ENCODE measurements around the gene MEAK7. TPM values are rescaled to one million over a fixed set of nuclear protein-coding genes. Genes with fewer than 3 reads are reported as not detected.

The MEAK7 gene
- total RNA-seq, 1 donor = 1.8 TPM

DNA sequence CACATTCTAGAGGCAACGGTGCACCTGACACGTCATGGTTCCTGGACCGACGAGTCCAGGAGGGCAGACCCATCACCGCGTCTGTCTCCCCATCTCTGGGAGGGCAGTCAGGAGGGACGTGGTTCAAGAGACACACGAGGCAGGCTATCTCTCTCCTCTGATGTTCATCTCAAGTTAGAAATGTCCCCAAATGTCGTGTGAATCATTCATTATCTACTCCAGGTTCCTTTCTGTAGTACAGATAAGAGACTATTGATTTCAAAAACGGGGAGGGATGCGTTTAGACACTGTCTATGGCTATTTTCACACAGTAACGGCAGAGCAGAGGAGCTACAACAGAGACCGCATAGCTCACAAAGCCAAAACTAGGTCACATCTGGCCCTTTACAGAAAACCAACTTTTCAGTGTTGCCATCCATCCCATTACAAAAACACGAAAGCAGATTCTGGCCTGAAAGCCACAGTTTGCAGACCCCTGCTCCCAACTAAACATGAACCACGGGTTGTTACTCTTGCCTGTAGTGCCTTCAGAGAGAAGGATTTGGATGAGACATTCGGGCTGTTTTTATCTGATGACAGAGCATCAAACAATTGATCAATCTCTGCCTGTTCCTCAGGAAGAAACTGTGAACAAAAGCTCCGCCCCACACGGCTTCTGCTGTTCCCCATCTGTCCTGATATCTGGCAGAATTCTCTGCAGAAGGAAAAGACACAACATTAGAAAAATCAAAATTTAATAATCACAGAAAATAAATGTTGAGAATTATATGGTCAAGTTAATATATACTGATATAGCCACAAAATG lies 6.8 kb downstream of the MEAK7 start:
- H3K4me3 ChIP-seq (ENCODE audit: low read length) = no peak overlapping the region
- H3K4me1 ChIP-seq (ENCODE audit: insufficient read depth, low read length) = no peaks in the 10 kb centered on the region
- H3K9me3 ChIP-seq (ENCODE audit: low read depth, low read length) = peaks cover 10% of the 10 kb centered on the region
- no peaks in the 10 kb centered on the region for H3K27me3 ChIP-seq (ENCODE audit: insufficient read depth, low read length)

DNA sequence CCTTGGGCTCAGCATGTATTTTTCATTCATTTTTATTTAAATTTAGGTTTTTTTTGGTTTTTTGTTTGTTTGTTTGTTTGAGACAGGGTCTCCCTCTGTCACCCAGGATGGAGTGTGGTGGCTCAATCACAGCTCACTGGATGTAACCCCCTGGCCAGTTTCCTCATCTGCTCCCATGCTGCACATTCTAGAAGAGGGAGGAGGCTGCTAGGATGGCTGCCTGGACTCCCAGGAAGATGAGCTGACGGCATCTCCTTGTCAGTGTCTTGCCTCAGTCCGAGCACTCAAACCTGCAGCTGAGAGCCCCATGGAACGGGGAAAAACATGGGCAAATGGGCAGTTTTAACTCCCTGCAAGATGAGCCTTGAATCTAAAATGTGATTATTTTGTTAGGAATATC lies 7.5 kb downstream of the MEAK7 start:
- no peaks in the 10 kb centered on the region for H3K4me1 ChIP-seq (ENCODE audit: insufficient read depth, low read length)
- H3K27me3 ChIP-seq (ENCODE audit: insufficient read depth, low read length) = no peaks in the 10 kb centered on the region
- H3K4me3 ChIP-seq (ENCODE audit: low read length) = no peak overlapping the region
- H3K9me3 ChIP-seq (ENCODE audit: low read depth, low read length) = peaks cover 10% of the 10 kb centered on the region

DNA sequence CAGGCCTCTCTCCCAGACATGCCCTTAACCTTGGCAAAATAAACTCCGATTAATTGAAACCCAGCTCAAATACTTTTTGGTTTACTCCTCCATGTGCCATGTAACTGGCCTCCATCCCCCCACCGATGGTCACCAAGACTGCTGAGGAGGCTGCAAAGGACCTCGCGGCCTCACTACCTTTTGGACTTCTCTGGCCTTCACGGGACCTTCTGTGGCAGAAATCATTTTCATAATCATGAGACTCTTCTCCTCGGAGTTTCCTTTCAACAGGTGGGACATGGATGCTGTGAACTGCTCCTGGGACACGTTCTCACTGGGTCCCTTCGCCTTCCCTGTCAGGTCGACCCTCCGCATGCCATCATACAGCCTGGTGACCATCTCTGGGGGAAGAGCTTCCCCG lies 9.0 kb downstream of the MEAK7 start:
- Histone ChIP-seq H3K4me3 (ENCODE audit: low read length) (no peak overlapping the region), H3K27me3 (ENCODE audit: insufficient read depth, low read length) (no peaks in the 10 kb centered on the region), H3K4me1 (ENCODE audit: insufficient read depth, low read length) (no peaks in the 10 kb centered on the region), H3K9me3 (ENCODE audit: low read depth, low read length) (peaks cover 10% of the 10 kb centered on the region)

DNA sequence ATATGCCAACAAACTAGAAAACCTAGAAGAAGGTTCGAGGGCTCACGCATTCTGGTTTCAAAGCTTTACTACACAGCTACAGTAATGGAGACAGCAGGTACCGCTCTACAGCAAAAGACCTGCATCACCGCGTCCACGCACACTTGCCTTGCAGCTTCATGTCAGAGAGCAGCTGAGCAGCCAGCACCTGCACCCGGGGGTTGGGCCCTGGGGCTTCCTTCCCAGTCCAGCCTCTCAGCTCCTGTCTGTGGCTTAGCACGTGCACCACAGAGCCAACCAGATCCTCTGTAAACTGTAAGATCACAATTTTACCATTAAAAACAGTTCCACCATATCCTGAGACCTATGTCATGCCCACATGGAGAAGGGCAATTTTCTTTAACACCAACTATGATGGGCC lies 15.3 kb downstream of the MEAK7 start:
- H3K4me3 ChIP-seq (ENCODE audit: low read length) = no peak overlapping the region
- peaks cover 10% of the 10 kb centered on the region for H3K9me3 ChIP-seq (ENCODE audit: low read depth, low read length)
- H3K27me3 ChIP-seq (ENCODE audit: insufficient read depth, low read length) = no peaks in the 10 kb centered on the region
- no peaks in the 10 kb centered on the region for H3K4me1 ChIP-seq (ENCODE audit: insufficient read depth, low read length)

DNA sequence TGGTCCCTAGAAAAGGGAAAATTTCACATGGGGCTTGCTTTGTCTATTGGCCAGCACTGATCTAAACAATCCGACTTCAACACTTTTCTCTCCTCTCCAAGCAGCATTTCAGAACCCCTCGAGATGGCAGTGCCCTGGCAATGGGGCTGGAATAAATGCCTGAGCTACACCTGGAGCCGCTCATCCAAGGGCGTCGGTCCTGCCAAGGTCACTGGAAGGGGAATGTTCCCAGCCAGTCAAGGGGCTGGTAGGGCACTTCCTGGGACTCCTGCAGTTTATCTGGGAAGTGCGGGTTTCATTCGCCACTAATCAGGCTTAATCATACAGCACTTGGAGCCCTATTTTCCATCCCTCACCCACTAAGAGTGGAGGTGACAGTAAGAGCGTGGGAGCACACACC lies 17.1 kb downstream of the MEAK7 start:
- no peaks in the 10 kb centered on the region for H3K4me1 ChIP-seq (ENCODE audit: insufficient read depth, low read length)
- H3K27me3 ChIP-seq (ENCODE audit: insufficient read depth, low read length) = no peaks in the 10 kb centered on the region
- no peaks in the 10 kb centered on the region for H3K9me3 ChIP-seq (ENCODE audit: low read depth, low read length)
- H3K4me3 ChIP-seq (ENCODE audit: low read length) = no peak overlapping the region

DNA sequence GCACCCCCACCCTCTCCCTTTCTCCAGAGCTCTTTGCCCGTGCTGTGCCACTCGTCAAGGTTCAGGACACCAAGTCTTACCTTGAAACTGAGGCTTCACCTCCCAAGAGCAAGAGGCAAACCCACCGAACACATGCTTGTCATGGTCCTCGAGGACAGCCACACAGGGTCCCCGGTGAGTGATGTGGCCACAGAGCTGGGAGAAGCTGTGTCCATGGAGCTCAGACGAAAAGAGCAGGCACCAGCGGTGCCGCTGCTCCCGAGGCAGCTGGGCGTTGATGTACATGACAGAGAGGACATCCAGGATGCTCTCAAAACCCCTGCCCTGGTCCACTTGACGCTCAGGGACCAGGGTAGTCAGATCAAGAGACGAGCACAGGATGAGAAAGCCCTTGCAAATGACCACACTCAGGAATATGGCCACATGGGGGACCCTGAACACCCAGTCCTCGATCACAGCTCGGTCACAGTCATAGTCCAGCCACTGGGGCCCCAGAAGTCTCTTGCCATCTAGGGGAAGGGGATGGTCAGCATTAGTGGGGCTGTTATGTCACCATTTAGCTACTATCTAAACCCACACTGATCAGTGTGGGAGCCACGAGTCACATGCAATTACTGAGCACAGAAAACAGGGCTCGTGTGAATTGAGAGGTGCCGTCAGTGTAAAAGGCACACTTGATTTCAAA lies 17.8 kb downstream of the MEAK7 start:
- H3K4me3 ChIP-seq (ENCODE audit: low read length) = no peak overlapping the region
- no peaks in the 10 kb centered on the region for H3K27me3 ChIP-seq (ENCODE audit: insufficient read depth, low read length)
- no peaks in the 10 kb centered on the region for H3K9me3 ChIP-seq (ENCODE audit: low read depth, low read length)
- H3K4me1 ChIP-seq (ENCODE audit: insufficient read depth, low read length) = no peaks in the 10 kb centered on the region

DNA sequence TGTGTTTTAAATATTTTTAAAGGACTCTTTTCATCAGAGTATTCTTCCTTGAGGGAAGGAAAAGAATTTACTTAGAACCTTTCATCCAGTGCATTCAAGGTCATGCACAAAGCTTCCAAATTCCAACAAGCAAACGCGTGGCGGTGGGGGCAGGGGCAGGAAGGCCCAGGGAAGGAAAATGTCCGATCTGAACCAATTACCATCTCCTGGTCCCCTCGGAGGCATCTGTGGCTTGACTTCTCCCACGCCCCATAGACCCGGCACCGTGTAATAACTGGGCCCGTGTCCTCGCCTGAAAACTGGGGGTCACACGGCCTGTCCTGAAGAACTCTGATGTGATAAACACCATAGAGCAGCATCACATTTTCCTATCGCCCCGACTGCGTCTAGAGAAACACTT lies 18.3 kb downstream of the MEAK7 start:
- no peaks in the 10 kb centered on the region for H3K9me3 ChIP-seq (ENCODE audit: low read depth, low read length)
- H3K4me3 ChIP-seq (ENCODE audit: low read length) = no peak overlapping the region
- no peaks in the 10 kb centered on the region for H3K27me3 ChIP-seq (ENCODE audit: insufficient read depth, low read length)
- no peaks in the 10 kb centered on the region for H3K4me1 ChIP-seq (ENCODE audit: insufficient read depth, low read length)

DNA sequence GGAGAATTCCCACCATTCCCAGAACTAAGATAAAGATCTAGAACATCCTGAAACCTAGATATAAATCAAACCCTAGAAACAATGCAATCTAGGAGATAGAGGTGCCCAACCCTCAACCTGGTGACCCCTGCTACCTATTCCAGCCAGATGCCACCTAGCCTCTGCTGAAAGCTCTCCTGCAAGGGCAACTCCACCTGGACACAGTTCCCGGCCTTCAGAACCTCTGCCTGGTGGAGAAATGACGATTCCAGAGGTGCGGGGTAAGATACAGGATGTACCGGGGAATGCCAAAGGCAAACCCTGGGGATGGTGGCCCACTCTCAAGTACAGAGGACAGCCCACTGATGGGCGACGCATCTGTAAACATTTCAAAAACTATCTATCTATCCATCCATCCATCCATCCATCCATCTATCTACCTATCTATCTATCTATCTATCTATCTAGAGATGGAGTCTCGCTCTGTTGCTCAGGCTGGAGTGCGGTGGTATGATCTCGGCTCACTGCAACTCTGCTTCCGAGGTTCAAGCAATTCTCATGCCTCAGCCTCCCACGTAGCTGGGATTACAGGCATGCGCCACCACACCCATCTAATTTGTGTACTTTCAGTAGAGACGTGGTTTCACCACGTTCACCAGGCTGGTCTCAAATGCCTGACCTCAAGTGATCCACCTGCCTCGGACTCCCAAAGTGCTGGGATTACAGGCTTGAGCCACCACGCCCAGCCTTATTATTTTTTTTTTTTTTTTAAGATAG lies 19.0 kb downstream of the MEAK7 start:
- Histone ChIP-seq H3K9me3 (ENCODE audit: low read depth, low read length) (no peaks in the 10 kb centered on the region), H3K27me3 (ENCODE audit: insufficient read depth, low read length) (no peaks in the 10 kb centered on the region), H3K4me3 (ENCODE audit: low read length) (no peak overlapping the region), H3K4me1 (ENCODE audit: insufficient read depth, low read length) (no peaks in the 10 kb centered on the region)

DNA sequence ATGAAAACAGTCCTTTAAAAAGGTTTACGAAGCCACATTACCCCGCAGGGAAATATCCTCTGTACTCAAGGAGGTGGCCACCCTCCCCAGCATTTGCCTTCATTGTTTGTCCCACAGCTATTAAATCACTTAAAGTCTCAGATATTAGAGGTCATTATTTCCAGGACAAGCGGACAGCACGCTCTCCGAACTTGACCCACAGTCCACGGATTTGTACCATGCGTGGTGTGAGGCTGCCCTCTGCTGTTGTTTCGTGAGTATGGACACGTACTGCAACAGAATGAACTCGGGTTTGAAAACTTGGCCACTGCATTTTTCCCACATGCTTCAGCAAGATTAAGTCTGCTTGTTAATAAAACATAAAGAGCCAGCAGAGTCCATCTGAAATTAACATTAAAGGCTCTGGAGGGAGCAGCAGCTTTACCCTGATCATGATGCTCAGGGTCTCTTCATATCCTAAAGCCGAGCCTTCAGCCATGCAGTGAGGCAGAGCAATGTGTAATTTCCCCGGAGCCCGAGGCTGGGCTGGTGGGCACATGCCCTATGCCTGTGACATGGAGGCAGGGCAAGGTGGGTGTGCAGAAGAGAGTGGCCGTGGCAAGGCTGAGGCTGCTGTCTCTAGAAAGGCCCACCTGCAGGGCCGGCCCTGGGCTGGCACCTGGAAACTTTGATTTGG lies 19.7 kb downstream of the MEAK7 start:
- Histone ChIP-seq H3K9me3 (ENCODE audit: low read depth, low read length) (no peaks in the 10 kb centered on the region), H3K27me3 (ENCODE audit: insufficient read depth, low read length) (no peaks in the 10 kb centered on the region), H3K4me3 (ENCODE audit: low read length) (no peak overlapping the region), H3K4me1 (ENCODE audit: insufficient read depth, low read length) (no peaks in the 10 kb centered on the region)

DNA sequence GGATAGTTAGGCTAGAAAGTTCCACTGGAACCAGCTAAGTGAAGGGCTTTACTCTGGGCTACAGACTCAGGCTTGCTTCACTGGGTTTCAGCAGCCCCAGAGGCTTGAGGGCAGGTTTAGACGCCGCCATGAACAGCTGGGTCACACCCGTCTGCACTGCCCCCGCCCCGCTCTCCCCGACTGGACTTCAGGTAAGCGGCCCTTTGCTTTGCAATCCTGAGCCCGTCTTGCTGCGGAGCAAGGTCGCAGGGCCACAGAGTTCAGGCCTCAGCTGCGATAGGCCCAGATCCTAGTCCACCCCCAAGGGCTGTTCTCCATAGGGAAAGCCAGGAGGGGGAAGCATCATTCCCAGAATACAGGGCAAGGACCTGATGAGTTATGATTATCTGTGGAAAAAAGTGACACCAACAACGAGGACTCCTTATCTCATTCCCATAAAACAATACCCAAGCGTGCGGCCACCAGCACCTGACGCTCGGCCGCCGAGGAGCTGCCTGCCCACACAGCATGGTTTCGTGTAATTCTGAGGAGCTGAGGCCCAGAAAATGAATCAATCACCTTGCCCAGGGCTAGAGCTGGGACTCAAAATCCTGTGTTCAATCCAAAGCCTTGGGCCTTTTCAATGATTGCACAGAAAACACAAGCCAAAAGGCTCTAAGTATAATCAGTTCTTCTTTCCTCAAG lies 20.4 kb downstream of the MEAK7 start:
- H3K27me3 ChIP-seq (ENCODE audit: insufficient read depth, low read length) = no peaks in the 10 kb centered on the region
- no peaks in the 10 kb centered on the region for H3K9me3 ChIP-seq (ENCODE audit: low read depth, low read length)
- H3K4me3 ChIP-seq (ENCODE audit: low read length) = no peak overlapping the region
- H3K4me1 ChIP-seq (ENCODE audit: insufficient read depth, low read length) = no peaks in the 10 kb centered on the region

DNA sequence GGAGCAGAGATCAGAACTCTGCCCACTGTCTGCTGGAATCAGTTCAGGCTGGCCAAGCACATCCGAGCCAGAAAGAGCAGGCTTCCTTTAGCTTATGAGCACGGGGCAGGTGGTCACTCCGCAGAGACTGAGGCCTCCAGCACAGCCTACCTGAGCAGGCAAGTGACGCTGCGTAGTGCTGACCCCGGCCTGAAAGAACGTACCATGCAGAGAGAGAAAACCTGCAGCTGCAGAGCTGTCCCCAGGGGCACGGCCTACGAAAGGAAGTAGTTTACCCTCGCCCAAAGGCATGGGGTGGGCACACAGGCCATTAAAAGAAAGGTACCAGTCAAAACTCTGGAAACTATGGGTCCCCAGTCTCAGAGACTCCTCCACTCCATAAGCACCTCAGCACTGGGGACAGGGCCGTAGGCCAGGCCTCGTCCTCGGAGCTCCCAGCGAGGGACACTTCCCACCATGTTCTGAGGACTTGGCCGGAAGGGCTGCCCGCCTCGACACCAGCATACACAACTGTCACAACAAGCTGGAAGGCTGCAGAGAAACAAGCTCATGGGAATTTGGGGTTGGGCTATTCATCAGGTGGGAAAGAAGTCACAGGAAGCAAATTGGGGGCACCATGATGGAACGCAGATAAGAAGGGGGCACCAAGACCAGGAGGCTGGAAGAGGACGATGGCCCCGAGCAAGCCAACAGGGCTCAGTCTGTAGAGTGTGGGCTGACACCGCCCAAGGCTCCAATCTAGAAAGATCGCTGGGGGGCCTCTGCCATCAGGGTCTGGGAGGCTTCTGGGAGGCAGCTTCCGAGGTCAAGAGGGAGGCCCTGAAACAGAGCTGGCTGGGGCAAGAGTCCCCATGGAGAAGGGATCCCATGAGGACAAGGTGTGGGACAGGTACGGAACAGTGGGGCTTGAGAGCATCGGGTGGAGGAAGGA lies 21.2 kb downstream of the MEAK7 start:
- no peak overlapping the region for H3K4me3 ChIP-seq (ENCODE audit: low read length)
- no peaks in the 10 kb centered on the region for H3K4me1 ChIP-seq (ENCODE audit: insufficient read depth, low read length)
- no peaks in the 10 kb centered on the region for H3K27me3 ChIP-seq (ENCODE audit: insufficient read depth, low read length)
- no peaks in the 10 kb centered on the region for H3K9me3 ChIP-seq (ENCODE audit: low read depth, low read length)

DNA sequence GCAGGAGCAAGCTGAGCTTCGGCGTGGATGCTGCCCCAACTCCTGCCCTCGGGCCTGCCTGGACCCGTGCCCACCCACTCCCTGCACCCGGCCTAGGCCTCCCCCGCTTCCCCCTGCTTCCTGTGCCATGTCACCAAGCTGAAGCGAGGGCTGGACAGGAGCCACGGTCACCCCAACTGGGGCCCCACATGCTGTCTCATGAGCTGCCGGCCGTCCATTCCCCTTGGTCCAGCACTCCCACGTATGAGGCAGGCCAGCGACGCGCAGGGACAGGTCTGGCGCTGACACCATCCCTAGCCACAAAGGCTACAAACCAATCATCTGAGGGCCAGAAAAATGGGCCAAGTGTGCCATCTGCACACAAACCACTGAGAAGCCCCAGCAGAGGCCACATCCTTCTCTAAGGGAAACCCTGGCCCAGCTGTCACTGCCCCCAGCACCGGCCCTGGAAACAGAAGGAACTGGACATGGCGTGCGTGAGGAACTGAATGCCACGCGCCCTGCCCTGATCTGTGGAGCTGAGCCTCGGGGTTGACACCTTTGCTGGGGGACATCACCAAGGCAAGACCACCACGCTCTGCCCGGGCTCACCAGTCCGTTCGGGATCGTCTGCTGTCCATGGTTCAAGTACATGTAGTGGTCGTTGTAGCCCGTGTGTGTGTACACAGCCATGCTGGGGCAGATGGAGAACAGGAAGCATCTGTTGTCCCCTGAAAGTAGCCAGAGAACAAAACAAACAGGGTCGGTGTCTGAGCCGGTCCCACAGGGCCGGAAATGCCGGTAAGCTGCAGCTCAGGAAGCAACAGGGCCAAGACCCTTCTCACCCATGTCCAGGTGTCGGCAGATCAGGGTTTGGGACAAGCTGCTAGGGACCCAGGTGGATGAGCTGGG lies 22.2 kb downstream of the MEAK7 start:
- Histone ChIP-seq H3K27me3 (ENCODE audit: insufficient read depth, low read length) (no peaks in the 10 kb centered on the region), H3K4me1 (ENCODE audit: insufficient read depth, low read length) (no peaks in the 10 kb centered on the region), H3K9me3 (ENCODE audit: low read depth, low read length) (no peaks in the 10 kb centered on the region), H3K4me3 (ENCODE audit: low read length) (no peak overlapping the region)

Data from mononuclear cell (primary cell).